Fibroblast of peridontal ligament (primary cell): ENCODE data around the gene TEDC2.
A peak's percentile ranks its signal among the peaks of the same experiment; 100 is the strongest.

Experiments
- DNase-seq: peaks from one replicate; pipeline ENCODE4 v3.0.0-alpha.2; 2010; ENCODE audit errors: extremely low read depth

The TEDC2 gene

GRCh38 chr16:2513405-2514332, 53.8 kb downstream of the TEDC2 start, which contains the start of gene ATP6V0C:
Gene ATP6V0C, plus strand, starts transcription at chr16:2513952. Its CDS starts 152 bp downstream, at chr16:2514104.
- peak; percentile 74 for DNase-seq
